Caco-2 (cell line): ENCODE data around the gene TMEM141. TPM values are rescaled to one million over a fixed set of nuclear protein-coding genes. Genes with fewer than 3 reads are reported as not detected.

Experiments
- BruUV-seq: library from RNA; stranded (reverse); fragments of 400-500 nt; replicated peaks from 2 replicates; lab custom pipeline; 2021; lab: Mats Ljungman, UMichigan
- CTCF ChIA-PET: fragments of 300-600 bp; sonication (Branson Sonifier 250); formaldehyde crosslinking; loops from one replicate; lab custom pipeline; 2022; ENCODE audit warnings: antibody characterized with exemption; lab: Charles Lee
- POLR2A ChIA-PET: fragments of 300-600 bp; sonication (Branson Sonifier 250); formaldehyde crosslinking; loops from one replicate; lab custom pipeline; 2022; ENCODE audit warnings: antibody characterized with exemption; lab: Charles Lee
- DNase-seq, 2 experiments: peaks; one replicate each; pipeline versions ENCODE4 v3.0.0 to v3.0.0-alpha.2; 2020 to 2022
- H3K27me3 ChIP-seq: replicated peaks from 2 replicates; pipeline ENCODE4 v1.6.0; 2011; ENCODE audit warnings: low read length; ENCODE audit not compliant: control insufficient read depth, insufficient read depth
- H3K36me3 ChIP-seq: 2 replicates; pipeline ENCODE4 v1.5.1; 2011; ENCODE audit warnings: low read length; ENCODE audit not compliant: control insufficient read depth, insufficient read depth
- H3K4me1 ChIP-seq: fragments of 250-450 bp; sonication (Bioruptor Pico); 2 replicates; pipeline ENCODE4 v1.5.1; 2020; ENCODE audit warnings: mild to moderate bottlenecking
- H3K4me3 ChIP-seq: 2 replicates; pipeline ENCODE4 v1.5.1; 2011; ENCODE audit warnings: low read depth, mild to moderate bottlenecking, control low read depth, low read length
- H3K9me3 ChIP-seq: fragments of 250-450 bp; sonication (Bioruptor Pico); 2 replicates; pipeline ENCODE4 v1.5.1; 2020; ENCODE audit warnings: mild to moderate bottlenecking, moderate library complexity
- H3K27ac Mint-ChIP-seq: one replicate; pipeline ENCODE4 v1.8.0; 2022; ENCODE audit warnings: mixed read lengths; ENCODE audit not compliant: unreplicated experiment
- H3K27me3 Mint-ChIP-seq: one replicate; pipeline ENCODE4 v1.8.0; 2022; ENCODE audit warnings: mixed read lengths; ENCODE audit not compliant: insufficient read depth, unreplicated experiment
- H3K36me3 Mint-ChIP-seq: one replicate; pipeline ENCODE4 v1.8.0; 2022; ENCODE audit warnings: mild to moderate bottlenecking, mixed read lengths; ENCODE audit not compliant: insufficient read depth, unreplicated experiment
- H3K4me1 Mint-ChIP-seq: one replicate; pipeline ENCODE4 v1.8.0; 2022; ENCODE audit warnings: low read depth, mixed read lengths; ENCODE audit not compliant: unreplicated experiment
- H3K4me3 Mint-ChIP-seq: one replicate; pipeline ENCODE4 v1.8.0; 2022; ENCODE audit warnings: mild to moderate bottlenecking, moderate library complexity, mixed read lengths; ENCODE audit not compliant: unreplicated experiment
- H3K9me3 Mint-ChIP-seq: one replicate; pipeline ENCODE4 v1.8.0; 2022; ENCODE audit warnings: mixed read lengths; ENCODE audit not compliant: unreplicated experiment
- intact Hi-C: fragments of 100-400 bp; cut with micrococcal nuclease; formaldehyde crosslinking; loops from one replicate; pipeline ENCODE4 v1.10.0; 2022; ENCODE audit not compliant: unreplicated experiment
- total RNA-seq: library from RNA; stranded (reverse); gene quantifications from 2 replicates; pipeline ENCODE4 v1.2.3, GENCODE V29; 2022
- TF ChIP-seq, protein P1 (sequence below), 2 experiments: fragments of 200-600 bp in 1 of 2; IDR thresholded peaks; 1 replicate in 1 of 2; 2 replicates in 1 of 2; pipeline versions ENCODE4 v1.5.1 to v1.8.0; 2011 to 2022; ENCODE audit warnings: antibody characterized with exemption in 1 of 2, control low read depth in 1 of 2, inconsistent platforms in 1 of 2, low read depth in 1 of 2, low read length in 1 of 2, mild to moderate bottlenecking in 1 of 2, moderate library complexity in 1 of 2; ENCODE audit not compliant: insufficient read depth in 1 of 2, severe bottlenecking in 1 of 2, unreplicated experiment in 1 of 2

TMEM141 gene
- total RNA-seq, 1 experiment from 2014 or later = 107 TPM

- Histone ChIP-seq H3K4me3 (no peak overlapping the region), H3K36me3 (no peaks in the 10 kb centered on the region), H3K9me3 (no peaks in the 10 kb centered on the region), H3K27me3 (no peaks in the 10 kb centered on the region), H3K4me1 (no peaks in the 10 kb centered on the region)
- POLR2A ChIA-PET = no interaction called here
- intact Hi-C loops = no loop called here
- Mint-ChIP-seq H3K27ac (no peak overlapping the region), H3K9me3 (peaks cover 4% of the 10 kb centered on the region), H3K36me3 (no peaks in the 10 kb centered on the region), H3K4me3 (no peak overlapping the region), H3K27me3 (no peaks in the 10 kb centered on the region), H3K4me1 (peaks cover 7% of the 10 kb centered on the region)
- no peak for DNase-seq
- no TSS peak for BruUV-seq
- TF ChIP-seq, protein P1, sequence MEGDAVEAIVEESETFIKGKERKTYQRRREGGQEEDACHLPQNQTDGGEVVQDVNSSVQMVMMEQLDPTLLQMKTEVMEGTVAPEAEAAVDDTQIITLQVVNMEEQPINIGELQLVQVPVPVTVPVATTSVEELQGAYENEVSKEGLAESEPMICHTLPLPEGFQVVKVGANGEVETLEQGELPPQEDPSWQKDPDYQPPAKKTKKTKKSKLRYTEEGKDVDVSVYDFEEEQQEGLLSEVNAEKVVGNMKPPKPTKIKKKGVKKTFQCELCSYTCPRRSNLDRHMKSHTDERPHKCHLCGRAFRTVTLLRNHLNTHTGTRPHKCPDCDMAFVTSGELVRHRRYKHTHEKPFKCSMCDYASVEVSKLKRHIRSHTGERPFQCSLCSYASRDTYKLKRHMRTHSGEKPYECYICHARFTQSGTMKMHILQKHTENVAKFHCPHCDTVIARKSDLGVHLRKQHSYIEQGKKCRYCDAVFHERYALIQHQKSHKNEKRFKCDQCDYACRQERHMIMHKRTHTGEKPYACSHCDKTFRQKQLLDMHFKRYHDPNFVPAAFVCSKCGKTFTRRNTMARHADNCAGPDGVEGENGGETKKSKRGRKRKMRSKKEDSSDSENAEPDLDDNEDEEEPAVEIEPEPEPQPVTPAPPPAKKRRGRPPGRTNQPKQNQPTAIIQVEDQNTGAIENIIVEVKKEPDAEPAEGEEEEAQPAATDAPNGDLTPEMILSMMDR (IDR thresholded peaks at IDR 0.05; ENCODE audit: insufficient read depth in 1 of 2, low read depth in 1 of 2, low read length in 1 of 2, severe bottlenecking in 1 of 2, unreplicated experiment in 1 of 2) = no peak
- CTCF ChIA-PET = no interaction called here
Measured at GRCh38 chr9:136757751-136758140, 33.4 kb upstream of the TMEM141 start.

- Mint-ChIP-seq H3K4me3 (no peak overlapping the region), H3K9me3 (no peaks in the 10 kb centered on the region), H3K27ac (no peak overlapping the region), H3K36me3 (no peaks in the 10 kb centered on the region), H3K27me3 (no peaks in the 10 kb centered on the region), H3K4me1 (peaks cover 7% of the 10 kb centered on the region)
- TF ChIP-seq, protein P1 (IDR thresholded peaks at IDR 0.05; ENCODE audit: insufficient read depth in 1 of 2, low read depth in 1 of 2, low read length in 1 of 2, severe bottlenecking in 1 of 2, unreplicated experiment in 1 of 2) = no peak
- intact Hi-C loops = no loop called here
- H3K9me3 ChIP-seq = no peaks in the 10 kb centered on the region
- no peaks in the 10 kb centered on the region for H3K36me3 ChIP-seq
- ChIA-PET POLR2A (no interaction called here), CTCF (no interaction called here)
- no peak for DNase-seq
- no peaks in the 10 kb centered on the region for H3K4me1 ChIP-seq
- no peak overlapping the region for H3K4me3 ChIP-seq
- no peaks in the 10 kb centered on the region for H3K27me3 ChIP-seq
- no TSS peak for BruUV-seq
Measured at GRCh38 chr9:136759001-136759400, 32.1 kb upstream of the TMEM141 start.

GRCh38 chr9:136759436-136760325, 31.5 kb upstream of the TMEM141 start:
- Mint-ChIP-seq H3K4me3 (no peak overlapping the region), H3K27ac (no peak overlapping the region), H3K27me3 (no peaks in the 10 kb centered on the region), H3K36me3 (no peaks in the 10 kb centered on the region), H3K4me1 (peaks cover 7% of the 10 kb centered on the region), H3K9me3 (no peaks in the 10 kb centered on the region)
- no peak for DNase-seq
- POLR2A ChIA-PET = no interaction called here
- Histone ChIP-seq H3K36me3 (no peaks in the 10 kb centered on the region), H3K4me1 (no peaks in the 10 kb centered on the region), H3K9me3 (no peaks in the 10 kb centered on the region), H3K4me3 (no peak overlapping the region), H3K27me3 (no peaks in the 10 kb centered on the region)
- intact Hi-C loops = no loop called here
- TF ChIP-seq, protein P1 (IDR thresholded peaks at IDR 0.05; ENCODE audit: insufficient read depth in 1 of 2, low read depth in 1 of 2, low read length in 1 of 2, severe bottlenecking in 1 of 2, unreplicated experiment in 1 of 2) = no peak
- no TSS peak for BruUV-seq
- CTCF ChIA-PET = no interaction called here
